ENCODE data around the gene SOS2.

The SOS2 gene

DNA sequence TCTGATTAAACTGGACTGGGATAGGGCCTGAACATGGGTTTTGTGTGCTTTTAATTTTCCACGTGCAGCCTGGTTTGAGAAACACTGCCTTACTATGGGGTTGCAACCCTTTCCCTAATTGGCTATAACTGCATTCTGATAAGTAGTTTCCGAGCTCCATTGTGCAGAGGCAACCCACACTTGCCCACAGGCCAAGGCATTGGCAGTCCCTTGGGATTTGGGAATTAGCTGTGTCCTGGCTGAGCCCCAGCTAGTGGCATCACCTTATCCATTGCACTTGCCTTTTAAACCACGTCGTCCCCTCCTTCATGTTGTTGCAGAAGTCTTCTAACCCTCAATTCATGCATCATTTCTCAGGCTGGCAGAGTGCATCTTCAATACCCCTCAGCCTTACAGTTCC is 125.2 kb downstream of the SOS2 start:
- TF ChIP-seq, protein P1, sequence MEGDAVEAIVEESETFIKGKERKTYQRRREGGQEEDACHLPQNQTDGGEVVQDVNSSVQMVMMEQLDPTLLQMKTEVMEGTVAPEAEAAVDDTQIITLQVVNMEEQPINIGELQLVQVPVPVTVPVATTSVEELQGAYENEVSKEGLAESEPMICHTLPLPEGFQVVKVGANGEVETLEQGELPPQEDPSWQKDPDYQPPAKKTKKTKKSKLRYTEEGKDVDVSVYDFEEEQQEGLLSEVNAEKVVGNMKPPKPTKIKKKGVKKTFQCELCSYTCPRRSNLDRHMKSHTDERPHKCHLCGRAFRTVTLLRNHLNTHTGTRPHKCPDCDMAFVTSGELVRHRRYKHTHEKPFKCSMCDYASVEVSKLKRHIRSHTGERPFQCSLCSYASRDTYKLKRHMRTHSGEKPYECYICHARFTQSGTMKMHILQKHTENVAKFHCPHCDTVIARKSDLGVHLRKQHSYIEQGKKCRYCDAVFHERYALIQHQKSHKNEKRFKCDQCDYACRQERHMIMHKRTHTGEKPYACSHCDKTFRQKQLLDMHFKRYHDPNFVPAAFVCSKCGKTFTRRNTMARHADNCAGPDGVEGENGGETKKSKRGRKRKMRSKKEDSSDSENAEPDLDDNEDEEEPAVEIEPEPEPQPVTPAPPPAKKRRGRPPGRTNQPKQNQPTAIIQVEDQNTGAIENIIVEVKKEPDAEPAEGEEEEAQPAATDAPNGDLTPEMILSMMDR (IDR thresholded peaks at IDR 0.05; ENCODE audit: low read depth, low read length, missing control alignments): no peak
- no peak for DNase-seq (ENCODE audit: low read depth)
- in situ Hi-C loops (cut with HindIII; ENCODE audit: low sequenced_read_pairs): no loop called here
- H3K4me3 ChIP-seq (ENCODE audit: low read depth, low read length): no peak overlapping the region

DNA sequence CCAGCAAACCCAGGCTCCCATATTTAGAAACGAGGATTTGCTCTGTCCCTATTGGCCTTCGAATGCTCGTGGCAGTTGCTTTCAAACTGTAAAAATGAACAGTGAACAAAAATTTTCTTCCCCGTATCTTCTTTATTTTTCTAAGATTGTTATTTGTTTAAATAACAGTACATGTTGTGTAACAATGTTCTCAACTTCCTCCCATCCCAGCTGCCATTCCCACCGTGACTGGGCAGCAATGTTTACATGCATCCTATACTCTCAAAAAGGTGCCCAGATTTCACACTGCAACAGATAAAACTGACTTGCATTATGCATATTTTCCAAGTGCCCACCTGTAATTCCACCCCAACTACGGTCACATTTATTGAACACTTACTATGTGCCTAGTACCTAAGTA is 127.8 kb downstream of the SOS2 start:
- DNase-seq (ENCODE audit: low read depth): no peak
- H3K4me3 ChIP-seq (ENCODE audit: low read depth, low read length): no peak overlapping the region
- in situ Hi-C loops (cut with HindIII; ENCODE audit: low sequenced_read_pairs): no loop called here
- TF ChIP-seq, protein P1 (IDR thresholded peaks at IDR 0.05; ENCODE audit: low read depth, low read length, missing control alignments): no peak

DNA sequence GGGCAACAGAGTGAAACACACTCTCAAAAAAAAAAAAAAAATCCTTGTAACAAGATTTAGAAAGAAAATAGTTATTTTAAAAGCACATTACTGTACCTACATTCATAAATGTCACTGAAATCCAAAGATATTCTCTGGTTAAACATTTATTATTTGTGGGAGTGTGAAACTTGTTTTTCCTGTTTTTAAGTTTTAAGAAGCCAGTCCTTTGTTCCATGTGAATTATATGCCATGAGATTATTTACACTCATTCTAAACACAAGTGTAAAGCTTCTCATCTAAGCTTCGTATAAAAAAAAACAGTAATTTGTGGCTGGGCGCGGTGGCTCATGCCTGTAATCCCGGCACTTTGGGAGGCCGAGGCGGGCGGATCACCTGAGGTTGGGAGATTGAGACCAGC is 130.0 kb downstream of the SOS2 start:
- DNase-seq (ENCODE audit: low read depth): no peak
- TF ChIP-seq, protein P1 (IDR thresholded peaks at IDR 0.05; ENCODE audit: low read depth, low read length, missing control alignments): no peak
- in situ Hi-C loops (cut with HindIII; ENCODE audit: low sequenced_read_pairs): no loop called here
- no peak overlapping the region for H3K4me3 ChIP-seq (ENCODE audit: low read depth, low read length)

DNA sequence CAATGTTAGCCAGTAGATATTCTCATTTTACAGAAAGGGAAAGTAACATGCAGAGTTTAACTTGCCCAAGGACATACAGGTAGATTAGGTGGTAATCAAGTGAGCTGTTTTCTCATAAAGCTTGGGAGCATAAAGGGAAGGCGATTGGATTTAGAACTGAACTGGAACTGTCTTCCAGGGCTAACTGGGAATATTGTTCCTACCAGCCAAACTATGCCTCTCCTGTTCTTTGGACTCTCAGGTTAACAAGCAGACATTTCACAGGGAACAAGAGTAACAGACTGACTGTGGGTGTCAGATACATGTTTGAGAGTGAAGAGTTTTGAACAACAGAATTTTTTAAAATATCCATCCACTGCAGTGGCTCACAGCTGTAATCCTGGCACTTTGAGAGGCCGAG is 130.6 kb downstream of the SOS2 start:
- TF ChIP-seq, protein P1 (IDR thresholded peaks at IDR 0.05; ENCODE audit: low read depth, low read length, missing control alignments): no peak
- H3K4me3 ChIP-seq (ENCODE audit: low read depth, low read length): no peak overlapping the region
- DNase-seq (ENCODE audit: low read depth): no peak
- in situ Hi-C loops (cut with HindIII; ENCODE audit: low sequenced_read_pairs): no loop called here

DNA sequence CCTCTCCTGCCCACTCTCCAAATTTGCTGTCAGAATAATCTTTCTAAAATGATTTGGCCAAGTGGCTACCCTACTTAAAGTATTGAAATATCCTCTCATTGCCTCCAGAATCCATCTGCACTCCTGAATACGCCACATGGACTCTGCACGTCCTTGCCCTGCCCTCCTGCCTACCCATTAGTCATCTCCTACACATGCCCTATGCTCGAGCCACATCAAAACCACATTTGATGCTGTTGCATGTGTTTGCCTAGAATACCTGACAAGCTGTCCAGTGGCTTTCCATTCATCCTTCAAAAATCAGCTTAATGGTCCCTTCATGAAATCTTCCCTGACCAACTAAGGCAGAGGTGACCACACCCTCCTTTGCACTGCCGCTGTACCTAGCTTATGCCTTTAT is 132.0 kb downstream of the SOS2 start:
- TF ChIP-seq, protein P1 (IDR thresholded peaks at IDR 0.05; ENCODE audit: low read depth, low read length, missing control alignments): no peak
- H3K4me3 ChIP-seq (ENCODE audit: low read depth, low read length): no peak overlapping the region
- DNase-seq (ENCODE audit: low read depth): no peak
- in situ Hi-C loops (cut with HindIII; ENCODE audit: low sequenced_read_pairs): no loop called here

DNA sequence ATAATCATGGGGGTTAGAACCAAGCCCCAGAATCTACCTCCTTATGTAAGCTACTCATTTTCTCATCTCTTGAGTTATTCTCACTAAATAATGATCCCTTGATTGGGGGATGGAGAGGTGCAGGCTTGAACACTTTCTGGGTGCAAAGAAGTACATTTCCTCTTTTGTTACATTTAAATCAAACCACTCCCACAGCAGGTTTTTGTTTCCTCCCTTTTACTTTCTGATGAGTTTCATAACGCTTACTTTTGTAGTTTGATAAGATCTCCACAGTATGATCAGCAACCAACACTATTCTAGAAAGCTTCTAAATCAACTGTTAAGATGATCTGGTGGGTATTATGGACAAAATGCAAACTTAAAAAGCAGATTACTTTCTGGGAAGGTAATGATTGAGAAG is 135.5 kb downstream of the SOS2 start:
- in situ Hi-C loops (cut with HindIII; ENCODE audit: low sequenced_read_pairs): no loop called here
- no peak for DNase-seq (ENCODE audit: low read depth)
- TF ChIP-seq, protein P1 (IDR thresholded peaks at IDR 0.05; ENCODE audit: low read depth, low read length, missing control alignments): no peak
- H3K4me3 ChIP-seq (ENCODE audit: low read depth, low read length): no peak overlapping the region

All from astrocyte of the cerebellum (primary cell).